MM.1S (cell line): Measurements from ENCODE around the gene FOXP1.

ENCODE experiments used
- EZH2 ChIP-seq: fragments of 300-600 bp; sonication (generic); optimal IDR thresholded peaks from 2 replicates; pipeline ENCODE3; 2017; ENCODE audit warnings: low read depth, mild to moderate bottlenecking, antibody characterized with exemption, low read length, mixed read lengths
- TF ChIP-seq, protein P1 (sequence below): fragments of 300-600 bp; sonication (generic); IDR thresholded peaks from 2 replicates; pipeline ENCODE4 v1.5.1; 2016; ENCODE audit warnings: antibody characterized with exemption, low read length, mixed read lengths

DNA sequence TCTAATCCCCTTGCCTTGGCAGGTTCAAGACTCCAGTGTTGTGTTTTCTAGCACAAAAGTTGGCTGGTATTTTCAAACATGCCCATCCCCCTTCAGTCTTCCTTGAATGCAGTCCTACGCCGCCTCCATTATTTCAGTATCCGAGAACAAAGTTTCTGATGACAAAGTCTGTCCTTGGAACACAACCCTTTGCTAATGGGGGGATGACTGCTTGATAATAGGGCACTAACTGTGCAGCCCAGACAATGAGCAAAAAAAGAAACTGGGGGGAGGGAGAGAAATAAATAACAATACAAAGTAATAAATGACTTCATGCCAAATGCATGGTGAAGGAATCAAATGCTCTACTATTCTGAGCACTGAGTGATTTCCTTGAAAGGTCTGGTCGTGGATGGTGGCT, 310.1 kb downstream of the FOXP1 start:
- TF ChIP-seq, protein P1, sequence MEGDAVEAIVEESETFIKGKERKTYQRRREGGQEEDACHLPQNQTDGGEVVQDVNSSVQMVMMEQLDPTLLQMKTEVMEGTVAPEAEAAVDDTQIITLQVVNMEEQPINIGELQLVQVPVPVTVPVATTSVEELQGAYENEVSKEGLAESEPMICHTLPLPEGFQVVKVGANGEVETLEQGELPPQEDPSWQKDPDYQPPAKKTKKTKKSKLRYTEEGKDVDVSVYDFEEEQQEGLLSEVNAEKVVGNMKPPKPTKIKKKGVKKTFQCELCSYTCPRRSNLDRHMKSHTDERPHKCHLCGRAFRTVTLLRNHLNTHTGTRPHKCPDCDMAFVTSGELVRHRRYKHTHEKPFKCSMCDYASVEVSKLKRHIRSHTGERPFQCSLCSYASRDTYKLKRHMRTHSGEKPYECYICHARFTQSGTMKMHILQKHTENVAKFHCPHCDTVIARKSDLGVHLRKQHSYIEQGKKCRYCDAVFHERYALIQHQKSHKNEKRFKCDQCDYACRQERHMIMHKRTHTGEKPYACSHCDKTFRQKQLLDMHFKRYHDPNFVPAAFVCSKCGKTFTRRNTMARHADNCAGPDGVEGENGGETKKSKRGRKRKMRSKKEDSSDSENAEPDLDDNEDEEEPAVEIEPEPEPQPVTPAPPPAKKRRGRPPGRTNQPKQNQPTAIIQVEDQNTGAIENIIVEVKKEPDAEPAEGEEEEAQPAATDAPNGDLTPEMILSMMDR = no peak
- TF ChIP-seq EZH2 = no peak
